Right renal cortex interstitium (tissue), 3 donors: ENCODE results near the gene COL27A1. TPM values are rescaled to one million over a fixed set of nuclear protein-coding genes. Genes with fewer than 3 reads are reported as not detected.

ENCODE experiments used
- DNase-seq, 3 donors: peaks; one replicate each; pipeline ENCODE4 v3.0.0-alpha.2; 2013; ENCODE audit warnings: low read depth in 3 of 3, low spot score in 2 of 3
- polyA plus RNA-seq, 3 donors: library from polyadenylated mRNA; unstranded; fragments of 120-200 nt; gene quantifications; one replicate each; pipeline ENCODE4 v1.2.1, GENCODE V29; 2013; ENCODE audit not compliant: insufficient read length in 3 of 3

The COL27A1 gene
- polyA plus RNA-seq, 3 donors = 25.1 to 26.6 (median 26.0) TPM

DNA sequence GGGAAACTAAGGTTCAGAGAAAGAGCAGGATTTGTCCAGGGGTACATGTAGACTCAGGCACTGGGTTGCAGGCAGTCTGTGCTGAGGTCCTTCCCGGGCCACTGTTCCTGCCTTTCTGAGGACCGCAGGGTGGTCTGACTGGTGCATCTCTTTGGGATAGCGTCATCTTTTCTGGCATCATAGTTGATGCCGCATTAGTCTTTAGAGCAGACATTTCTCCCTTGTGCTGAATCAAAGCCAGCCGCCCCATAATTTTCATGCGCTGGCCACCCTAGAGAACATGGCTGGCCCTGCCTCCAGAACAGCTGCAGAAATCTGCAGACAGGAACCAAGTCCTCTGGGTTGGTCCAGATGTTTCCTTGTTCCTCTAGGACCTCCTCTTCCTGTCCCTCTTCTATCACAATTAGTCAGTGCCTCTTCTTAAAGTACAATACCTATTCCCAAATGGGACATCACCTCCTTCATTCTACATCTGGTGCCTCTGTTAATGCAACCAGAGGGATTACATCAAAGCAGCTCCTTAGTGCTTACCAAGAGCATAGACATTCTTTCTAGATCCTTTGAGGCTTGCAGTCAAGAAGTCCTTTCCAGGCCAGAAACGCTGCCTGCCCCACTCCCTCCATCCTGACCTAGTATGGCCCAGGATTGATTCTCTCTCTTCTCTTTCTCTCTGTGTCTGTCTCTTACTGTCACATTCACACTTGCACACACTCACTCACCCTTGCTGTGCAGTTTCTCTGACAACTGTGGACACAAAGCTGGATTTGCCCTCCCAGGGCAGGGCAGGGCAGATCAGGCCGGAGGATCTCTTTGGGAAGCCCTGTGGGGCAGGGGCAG, 125.5 kb downstream of the COL27A1 start:
- no peak for DNase-seq

DNA sequence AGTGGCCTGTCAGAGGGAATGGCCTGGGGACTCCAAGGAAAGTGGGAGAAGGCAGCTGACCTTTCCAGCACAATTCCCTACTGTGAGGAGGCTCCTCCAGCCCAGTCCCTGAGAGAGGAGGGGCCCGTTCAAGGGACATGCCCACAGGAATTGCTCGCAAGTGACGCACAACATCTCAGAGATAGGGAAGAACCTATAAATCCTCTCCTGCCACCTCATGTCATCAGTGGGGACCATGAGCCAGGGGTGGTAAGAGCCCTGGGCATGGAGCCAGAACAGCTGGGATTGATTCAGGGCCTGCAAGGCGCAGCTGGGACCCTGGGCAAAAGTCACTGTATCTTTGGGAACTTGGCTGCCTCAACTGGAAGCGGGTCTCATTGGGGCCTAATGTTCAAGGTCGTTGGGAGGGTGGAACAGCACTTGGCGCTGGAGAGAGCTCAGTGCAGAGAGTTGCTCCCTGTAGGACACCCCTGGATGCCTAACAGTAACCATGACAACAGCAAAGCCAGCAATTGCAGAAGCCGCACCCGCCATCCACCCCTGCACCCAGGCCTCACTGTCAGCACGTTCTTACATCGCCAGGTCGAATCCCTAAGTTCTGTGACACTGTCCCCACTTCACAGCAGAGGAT, 126.3 kb downstream of the COL27A1 start:
- DNase-seq = no peak

DNA sequence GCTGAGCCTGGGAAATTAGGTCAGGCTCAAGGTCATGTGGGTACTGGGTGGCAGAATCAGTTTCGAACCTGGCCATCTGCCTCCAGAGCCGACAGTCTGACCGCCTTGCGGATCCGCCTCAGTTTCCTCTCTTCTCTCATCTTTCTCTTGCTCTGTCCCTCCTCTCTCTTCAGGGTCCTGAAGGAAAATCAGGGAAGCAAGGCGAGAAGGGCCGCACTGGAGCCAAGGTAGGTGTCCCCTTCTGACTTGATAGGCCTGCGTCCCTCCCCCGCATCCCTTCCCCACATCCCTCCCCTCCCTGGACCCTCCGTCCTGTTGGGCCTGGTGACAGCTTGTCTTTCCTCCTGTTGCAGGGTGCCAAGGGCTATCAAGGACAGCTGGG, 126.8 kb downstream of the COL27A1 start:
- no peak for DNase-seq

DNA sequence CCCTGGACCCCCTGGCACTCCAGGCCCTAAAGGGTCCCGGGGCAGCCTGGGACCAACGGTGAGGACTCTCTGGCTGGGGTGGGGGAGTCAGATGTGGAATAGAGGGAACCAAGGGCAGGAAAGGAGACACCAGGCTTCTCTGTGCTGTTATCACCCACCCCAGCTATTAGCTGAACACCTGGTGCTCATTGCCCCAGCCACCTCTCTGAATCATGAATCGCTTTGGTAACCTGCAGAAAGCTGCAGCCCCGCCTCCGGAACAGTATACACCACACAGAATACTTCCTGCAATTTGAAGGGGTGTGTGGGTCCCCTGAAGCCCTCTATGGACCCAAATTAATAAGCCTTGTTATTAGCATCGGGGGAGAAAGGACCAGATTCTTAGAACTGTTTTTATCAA, 127.2 kb downstream of the COL27A1 start:
- no peak for DNase-seq

DNA sequence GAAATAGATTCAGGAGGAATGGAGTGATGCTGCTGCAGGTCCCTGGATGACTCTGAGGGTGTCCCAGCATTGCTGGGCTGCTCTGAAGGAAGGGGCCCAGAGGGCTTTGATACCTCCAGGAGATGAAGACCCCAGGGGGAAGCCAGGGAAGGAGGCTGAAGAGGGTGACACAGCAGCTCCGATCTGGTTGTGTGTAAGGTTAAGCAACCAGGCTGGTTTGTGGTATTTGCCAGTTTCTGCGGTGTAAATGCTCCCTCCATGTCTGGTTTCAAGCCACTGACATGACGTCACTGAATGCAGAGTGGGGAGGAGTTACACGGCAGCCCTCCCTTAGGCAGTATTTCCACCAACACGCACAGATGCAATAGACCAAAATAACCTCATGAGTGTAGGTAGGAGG, 127.6 kb downstream of the COL27A1 start:
- DNase-seq = no peak

DNA sequence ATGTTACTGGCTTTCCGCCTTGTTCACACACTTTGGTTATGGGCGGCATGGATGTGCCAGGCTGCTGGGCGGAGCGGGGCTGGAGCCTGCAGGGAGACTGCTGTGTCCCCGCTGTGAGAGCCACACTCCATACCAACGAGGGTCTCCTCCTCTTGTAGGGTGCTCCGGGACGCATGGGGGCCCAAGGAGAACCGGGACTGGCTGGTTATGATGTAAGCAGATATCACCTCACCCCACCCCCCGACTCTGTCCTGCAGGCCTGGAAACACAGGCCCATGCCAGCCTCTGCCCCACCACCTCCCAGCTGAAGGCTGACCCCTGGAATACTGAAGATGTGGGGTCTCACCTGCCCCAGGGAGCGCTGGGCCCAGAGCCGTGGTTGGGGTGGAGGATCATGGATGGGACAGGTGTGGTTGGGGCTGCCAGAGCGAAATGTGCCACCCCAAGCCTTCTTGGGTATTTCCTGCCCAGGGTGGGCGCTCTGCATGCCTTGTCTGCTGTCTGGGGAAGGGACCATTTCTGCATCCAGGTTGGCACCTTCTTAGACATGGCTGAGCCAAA, 128.3 kb downstream of the COL27A1 start:
- no peak for DNase-seq

DNA sequence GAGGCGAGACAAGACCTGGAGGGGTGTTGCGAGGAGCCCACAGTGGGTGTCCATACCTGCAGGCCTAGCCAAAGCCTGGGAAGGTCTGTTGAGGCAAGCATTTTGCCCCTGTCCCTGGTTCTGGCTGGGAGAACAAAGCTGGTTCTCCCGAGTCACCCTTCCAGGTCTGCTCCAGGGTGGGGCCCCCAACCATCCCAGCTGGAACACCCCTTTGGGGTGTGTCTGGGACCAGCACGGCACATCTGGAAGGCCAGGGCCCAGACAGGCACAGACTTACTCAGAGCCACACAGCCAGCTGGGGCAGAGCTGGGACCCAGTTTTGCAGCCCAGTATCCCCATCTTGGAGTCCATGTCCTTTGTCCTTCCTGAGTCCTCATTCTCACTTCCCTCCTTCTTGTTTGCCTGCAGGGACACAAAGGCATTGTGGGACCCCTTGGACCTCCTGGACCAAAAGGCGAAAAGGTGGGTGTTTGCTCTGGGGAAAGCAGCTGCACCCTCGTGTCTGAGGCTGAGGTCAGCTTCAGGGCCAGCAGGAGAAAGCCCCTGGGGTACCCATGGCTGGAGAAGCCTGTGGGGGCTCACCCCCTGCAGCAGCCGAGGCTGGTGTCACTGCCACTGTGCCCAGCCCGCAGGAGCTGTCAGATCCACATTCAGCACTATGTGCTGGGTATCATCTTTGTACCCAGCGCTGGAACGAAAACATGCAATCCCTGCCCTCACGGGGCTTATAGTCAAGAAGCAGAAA, 129.2 kb downstream of the COL27A1 start:
- DNase-seq = no peak

DNA sequence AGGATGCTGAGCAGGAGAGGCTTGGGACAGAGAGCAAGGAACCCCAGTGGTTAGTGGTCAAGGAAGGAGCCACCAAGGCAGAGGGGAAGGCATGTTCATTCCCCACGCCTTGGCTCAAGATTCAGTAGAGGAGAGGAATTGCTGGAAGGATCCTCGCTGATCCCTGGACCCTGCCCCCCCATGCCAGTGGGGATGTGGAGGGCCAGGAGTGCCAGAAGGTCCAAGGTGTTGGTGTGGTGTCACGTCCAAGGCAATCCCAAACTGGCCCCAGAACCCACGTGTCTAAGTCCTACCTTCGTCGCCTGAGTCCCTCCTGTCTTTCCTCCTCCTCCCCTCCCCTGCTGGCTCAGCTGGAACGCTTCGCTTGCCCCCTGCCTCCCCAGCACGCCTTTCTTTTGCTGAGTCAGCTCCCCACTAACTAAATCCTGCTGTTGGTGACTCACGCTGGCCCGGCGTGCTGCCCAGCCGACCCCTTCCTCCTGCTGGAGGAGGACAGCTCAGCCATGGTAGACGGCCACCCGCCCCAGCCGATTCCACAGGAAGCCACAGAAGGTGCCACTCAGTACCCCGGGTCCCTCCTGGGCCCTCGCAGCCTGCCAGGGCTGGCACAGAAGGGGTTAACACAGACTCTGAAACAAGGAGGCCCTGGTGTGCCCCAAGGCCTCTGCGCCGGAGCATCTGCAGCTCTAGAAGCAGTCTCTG, 130.0 kb downstream of the COL27A1 start:
- peak in 1 of 3 donors; percentile 35 for DNase-seq

DNA sequence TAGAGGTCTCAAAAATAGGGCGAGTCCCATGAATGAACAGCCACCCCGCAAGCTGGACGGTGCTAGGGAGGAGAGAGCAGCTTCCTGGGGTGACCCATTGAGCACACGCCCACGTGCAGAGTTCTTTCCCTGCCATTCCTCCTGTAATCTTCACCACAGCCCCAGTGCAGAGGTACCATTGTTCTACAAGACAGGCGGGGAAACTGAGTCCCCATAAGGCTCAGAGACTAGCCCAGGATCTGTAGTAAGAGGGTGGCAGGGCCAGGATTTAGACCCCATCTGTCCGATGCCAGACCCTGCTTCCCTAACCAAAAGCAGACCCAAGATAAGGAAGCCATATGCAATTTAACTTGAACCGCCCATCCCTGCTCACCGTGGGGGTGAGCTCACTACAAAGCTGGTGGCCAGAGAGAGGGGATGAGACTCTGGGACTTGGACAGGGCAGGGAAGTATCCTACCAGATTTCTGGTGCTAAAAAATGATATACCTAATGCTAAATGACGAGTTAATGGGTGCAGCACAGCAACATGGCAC, 130.9 kb downstream of the COL27A1 start:
- no peak for DNase-seq

DNA sequence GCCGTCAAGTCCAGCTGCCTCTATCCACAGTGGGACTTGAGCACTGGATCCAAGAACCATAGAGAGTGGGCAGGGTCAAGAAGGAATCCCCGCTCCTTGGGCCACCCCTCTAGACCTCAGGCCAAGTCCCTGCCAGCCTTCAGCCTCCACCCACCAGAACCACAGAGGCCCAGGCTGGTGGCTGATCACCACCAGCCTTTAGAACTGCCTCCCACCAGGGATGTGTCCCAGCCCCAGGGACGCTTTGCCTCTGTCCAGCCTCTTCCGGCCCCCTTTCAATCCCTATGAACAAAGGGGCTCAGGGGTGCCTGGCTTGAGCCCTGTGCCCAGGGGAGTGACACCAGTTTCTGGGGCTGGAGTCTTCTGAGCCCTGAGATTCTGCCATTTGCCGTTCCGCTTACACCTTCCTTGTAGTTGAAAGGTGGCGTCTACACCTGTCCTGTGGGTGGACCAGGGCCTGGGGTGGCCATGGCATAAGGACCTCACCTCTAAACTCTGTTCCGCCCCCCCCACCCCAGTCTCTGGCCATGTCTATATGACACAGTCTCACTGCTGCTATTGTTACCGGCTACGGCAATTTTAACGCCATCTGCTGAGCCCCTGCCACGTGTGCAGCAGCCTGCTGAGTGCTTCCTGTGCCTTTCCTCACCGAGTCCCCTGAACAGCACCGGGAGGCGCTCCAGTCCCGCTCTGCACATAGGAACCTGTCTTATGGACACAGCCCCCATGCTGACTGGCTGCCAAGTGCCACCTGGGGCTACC, 131.8 kb downstream of the COL27A1 start:
- DNase-seq = no peak

DNA sequence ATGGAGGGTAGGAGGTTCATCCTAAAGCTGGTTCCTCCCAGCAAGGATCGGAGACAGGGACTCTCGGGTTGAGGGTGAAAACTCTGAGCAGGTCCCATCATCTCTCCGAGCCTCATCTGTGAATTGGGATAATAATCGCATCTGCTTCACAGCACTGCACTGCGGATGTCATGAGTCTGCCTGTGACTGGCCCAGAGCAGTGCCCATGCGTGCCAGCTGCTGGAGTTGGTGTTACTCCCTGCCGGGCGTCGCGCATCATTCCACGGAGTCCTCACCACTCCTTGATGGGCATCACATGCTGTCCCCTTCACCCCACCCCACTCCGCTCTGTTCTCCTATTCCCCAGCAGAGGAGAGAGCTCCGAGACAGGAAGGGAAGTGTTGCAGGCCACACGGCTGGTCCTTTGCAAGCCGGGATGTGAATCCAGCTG, 132.4 kb downstream of the COL27A1 start:
- no peak for DNase-seq

DNA sequence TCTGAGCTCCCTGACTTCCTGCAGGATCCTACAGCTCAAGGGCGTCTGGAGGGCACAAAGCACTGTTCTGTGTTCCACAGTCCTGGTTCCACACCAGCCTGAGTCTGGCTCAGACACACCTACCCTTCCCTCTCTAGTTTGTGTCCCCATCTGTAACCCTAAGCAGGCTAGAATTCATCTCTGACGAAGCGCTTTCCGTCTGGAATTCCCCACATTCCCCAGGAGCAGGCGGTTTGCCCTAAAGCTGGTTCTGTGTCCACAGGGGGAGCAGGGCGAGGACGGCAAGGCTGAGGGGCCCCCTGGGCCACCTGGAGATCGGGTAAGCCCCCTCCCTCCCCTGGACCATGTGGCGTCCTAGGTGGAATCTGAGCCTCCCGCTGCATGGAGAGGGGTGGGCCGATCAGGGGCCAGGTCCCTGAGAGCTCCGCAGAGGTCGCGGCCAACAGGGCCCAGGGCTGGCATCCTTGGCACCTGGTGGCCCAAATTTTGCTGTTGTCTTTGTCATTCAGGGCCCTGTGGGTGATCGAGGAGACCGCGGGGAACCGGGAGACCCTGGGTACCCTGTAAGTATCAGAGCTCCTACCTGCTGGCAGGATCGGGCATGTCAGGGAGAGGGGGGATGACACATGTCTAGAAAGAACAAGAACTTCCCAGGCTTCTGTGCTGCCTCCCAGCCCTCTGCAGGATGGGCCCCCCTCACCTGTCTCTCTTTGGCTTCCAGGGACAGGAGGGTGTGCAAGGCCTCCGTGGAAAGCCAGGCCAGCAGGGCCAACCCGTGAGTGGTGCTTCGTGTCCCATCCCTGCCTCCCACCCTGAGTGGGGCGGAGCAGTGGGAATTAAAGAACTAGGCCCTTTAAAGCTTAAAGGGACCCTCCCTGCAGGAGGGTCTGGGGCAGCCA, 133.1 kb downstream of the COL27A1 start:
- DNase-seq = peak in 1 of 3 donors; percentile 23

DNA sequence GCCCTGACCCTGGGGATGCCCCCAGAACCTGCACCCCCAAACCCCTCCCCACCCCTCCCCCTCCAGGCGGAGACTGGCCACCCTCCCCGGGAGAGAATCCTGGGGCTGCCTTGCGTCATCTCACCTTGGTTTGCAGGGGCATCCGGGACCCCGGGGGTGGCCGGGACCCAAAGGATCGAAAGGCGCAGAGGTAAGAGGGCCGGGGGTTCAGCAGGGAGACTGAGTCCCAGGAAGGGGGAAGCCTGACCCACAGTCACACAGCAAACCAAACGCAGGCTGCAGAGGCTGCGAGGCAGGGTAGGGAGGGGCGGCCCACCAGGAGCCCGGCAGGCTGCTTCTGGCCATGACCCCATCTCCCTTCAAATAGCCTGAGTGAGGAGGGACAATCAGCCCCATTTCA, 133.8 kb downstream of the COL27A1 start:
- no peak for DNase-seq

DNA sequence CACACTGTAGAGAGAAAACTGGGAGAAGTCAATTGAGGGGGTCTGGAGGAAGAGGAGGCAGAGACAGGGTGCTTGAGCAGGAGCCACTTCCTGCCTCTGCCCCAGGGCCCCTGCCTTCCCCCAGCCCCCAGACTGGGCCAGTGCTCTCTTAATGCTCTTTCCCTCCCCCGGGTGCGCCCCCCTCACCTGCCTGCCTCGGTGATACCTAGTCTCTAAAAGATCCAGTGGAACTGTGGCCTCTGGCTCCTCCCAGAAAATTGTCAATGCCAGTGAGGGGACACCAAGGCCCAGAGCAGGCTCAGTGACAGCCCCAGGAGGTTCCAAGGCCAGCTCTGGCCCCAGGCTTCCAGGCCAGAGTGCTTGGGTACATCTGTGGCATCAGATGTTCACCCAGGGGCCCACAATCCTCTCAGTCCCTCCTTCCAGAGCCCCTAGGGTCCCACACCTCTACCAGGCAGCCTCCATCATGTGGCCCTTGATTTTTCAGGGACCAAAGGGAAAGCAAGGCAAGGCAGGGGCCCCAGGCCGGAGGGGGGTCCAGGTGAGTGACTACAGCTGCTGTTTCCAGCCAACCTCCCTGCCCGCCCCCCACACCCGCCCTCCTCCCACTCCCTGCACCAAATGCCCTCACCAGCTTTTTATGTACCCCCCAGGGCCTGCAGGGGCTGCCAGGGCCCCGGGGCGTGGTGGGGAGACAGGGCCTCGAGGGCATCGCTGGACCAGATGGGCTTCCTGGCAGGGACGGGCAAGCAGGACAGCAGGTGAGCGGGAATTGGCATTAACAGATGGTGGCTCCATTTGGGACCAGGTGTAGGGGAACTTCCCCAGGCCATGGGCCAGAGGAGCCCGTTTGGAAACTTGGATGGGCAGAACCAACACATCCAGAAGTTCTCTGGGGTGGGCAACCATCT, 134.5 kb downstream of the COL27A1 start:
- no peak for DNase-seq

DNA sequence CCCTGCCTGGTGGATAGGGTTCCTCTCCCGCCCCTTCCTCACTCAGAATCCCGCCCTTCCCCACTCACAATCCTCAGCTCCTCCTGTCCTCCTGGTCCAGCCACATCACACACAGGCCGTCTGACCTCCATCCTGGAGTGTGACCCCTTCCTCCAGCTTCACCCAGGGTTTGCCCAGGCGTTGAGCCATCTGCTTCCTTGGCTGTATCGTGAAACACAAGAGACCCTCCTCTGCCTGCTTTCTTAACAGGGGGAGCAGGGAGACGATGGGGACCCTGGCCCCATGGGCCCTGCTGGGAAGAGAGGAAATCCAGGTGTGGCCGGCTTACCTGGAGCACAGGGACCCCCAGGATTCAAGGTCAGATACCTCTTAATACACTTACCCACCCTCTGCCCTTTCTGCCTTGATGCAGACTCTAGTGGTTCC, 135.2 kb downstream of the COL27A1 start:
- DNase-seq = no peak

DNA sequence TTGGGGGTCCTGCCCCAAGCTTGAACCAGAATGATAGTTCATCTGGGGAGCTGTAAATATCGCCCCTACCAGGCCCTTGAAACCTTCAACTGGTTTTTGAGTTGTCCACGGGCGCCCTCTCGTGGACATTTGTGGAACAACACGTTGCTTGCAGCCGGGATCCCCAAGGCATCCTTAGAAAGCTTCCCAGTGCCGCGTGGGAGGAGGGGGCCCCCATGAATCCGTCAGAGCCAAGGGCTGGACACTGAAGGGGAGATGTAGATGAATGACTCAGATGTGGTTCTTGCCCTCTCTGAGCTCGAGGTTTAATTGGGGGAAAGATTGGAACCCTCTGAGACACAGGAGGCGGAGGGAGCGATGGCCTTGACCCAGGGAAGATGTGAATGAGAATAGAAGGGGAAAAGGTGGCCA, 135.7 kb downstream of the COL27A1 start:
- peak in 1 of 3 donors; percentile 41 for DNase-seq

DNA sequence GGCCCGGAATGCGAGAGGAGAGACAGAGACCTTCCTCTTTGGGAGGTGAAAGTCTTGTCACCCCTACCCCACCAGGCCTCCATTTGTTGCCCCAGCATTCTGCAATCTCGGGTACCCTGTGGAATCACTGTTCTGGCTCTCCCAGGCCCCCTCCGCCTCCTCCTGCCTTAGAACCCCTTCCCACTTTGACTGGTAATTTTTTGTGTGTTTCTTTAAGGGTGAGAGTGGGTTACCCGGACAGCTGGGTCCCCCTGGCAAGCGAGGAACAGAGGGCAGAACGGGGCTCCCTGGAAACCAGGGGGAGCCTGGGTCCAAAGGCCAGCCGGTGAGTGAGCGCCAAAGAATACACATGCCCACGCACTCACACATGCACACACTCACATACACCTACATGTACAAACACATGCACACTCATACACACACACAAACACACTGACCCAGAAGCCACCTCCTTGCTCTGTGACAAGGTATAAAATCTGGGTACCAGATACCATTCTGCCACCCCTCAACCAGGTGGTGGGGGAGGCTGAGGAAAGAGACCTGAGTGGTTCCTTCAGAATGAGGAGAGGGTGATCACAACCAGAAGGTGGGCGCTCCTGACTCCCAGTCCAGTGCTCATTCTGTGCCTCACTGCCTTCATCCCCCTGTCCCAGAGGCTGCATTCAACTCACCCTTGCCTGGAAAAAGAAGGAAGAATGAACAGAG, 136.7 kb downstream of the COL27A1 start:
- DNase-seq = no peak
